ENCODE data around the gene CYB5R2.

- TF ChIP-seq CTCF (IDR thresholded peaks at IDR 0.05) (no peak), EP300 (IDR thresholded peaks at IDR 0.05) (no peak), POLR2A (IDR thresholded peaks at IDR 0.05) (no peak), POLR2AphosphoS5 (IDR thresholded peaks at IDR 0.05) (no peak)
Observed at GRCh38 chr11:7656704-7657103, 16.6 kb downstream of the CYB5R2 start.
